ENCODE measurements around the gene NANOS3.
A peak's percentile ranks its signal among the peaks of the same experiment; 100 is the strongest.
"Not testable (repeated sequence)": the region's sequence is repeated elsewhere in the genome, so short reads cannot be mapped to it uniquely, and the experiment has no call there.

Gene NANOS3

GRCh38 chr19:13843104-13843921 is 33.6 kb upstream of the NANOS3 start:
- no peak for DNase-seq (ENCODE audit: low read depth in 2 of 2)

- DNase-seq (ENCODE audit: low read depth in 2 of 2) = no peak
Observed at GRCh38 chr19:13844130-13844631, 32.8 kb upstream of the NANOS3 start.

DNA sequence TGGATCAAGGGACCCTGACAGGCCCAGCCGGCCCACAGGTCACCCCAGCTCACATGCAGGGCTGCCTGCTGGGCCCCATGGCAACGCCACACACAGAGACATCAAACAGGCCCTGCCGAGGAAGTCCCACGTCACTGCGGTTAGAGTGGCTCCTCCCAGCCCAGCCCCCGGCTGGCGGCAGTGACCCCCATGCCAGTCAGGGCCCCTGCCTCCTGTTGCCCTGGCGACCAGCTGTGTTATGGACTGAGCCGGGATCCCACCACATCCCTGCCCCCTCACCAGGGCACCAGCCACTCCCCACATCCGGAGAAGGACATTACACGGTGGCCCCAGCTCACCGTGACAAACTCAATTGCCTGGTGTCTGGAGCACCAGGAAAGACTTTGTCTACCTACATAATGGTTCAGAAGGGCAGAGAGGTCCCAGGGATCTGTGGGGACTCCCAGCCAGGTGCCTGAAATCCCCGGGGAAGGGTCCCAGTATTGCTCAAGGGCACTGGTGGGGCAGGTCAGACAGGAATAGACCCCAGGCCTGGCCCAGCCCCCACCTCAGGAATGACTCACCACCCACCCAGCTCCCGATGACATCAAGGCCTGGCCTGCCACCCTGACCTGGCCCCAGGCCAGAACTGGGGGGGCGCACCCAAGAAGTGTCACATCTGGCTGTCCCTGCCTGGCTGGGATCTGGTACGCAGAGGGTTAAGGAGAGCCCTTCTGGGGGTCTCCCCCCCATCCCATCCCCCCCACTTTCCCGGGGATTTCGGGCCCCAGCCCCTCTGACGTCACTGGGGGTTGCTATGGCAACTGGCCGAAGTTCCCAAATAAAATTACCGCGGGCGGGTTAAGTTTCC is 30.2 kb upstream of the NANOS3 start:
- peak; percentile 75 to 80 for DNase-seq (ENCODE audit: low read depth in 2 of 2)

DNA sequence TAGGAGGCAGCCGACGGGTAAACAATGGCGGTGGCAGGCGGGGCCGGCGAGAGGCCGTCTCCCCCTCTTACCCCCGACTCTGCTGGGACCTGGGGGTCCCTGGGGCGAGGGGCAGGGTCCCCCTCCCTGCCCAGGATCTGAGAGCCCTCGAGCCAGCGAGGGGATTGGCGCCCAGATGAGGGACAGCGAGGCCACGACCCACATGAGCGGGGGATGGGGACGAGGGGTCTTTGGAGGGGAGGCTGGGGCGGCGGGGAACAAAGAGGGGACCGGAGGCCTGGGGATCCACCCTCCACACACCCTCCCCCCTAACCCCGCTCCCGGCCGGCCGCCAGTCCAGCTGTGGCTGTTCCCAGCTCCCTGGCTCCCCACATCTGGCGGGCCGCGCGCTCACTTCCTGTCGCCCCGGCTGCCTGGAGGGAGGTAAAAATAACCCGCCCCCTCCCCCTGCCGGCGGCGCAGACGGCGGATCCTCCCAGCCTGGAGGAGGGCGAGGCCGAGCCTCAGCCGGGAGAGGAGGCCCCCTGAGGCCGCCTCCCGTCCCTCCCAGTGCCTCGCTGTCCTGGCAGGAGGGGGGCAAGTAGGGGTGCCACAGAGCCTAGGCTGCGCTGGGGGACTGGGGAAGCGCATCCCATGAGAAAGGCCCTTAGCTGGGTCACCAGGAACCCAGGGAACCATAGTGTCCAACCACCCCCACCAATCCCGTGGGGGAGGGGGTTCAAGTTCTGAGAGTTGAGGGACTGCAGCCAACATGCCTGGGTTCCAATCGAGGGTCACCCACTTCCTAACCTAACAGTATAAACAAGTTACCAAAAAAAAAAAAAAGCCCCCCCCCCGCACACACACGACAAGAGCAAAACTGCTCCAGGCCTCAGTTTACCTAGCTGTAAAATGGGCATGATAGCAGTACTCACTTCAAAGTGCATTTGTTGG is 29.3 kb upstream of the NANOS3 start:
- peak in 1 of 2 donors; percentile 68 for DNase-seq (ENCODE audit: low read depth in 2 of 2)

DNA sequence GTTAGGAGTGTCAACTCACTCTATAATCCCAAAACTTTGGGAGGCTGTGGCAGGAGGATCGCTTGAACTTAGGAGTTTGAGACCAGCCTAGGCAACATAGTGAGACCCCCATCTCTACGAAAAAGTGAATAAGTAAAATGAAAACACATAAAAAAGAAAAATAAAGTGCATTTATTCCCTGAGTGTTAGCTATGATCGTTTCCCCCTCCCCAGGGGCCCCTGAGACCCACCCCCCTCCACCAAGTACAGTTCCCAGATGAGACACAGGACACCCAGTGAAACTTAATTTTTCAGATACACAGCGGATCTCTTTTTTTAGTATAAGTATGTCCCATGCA is 28.6 kb upstream of the NANOS3 start:
- no peak for DNase-seq (ENCODE audit: low read depth in 2 of 2)

DNA sequence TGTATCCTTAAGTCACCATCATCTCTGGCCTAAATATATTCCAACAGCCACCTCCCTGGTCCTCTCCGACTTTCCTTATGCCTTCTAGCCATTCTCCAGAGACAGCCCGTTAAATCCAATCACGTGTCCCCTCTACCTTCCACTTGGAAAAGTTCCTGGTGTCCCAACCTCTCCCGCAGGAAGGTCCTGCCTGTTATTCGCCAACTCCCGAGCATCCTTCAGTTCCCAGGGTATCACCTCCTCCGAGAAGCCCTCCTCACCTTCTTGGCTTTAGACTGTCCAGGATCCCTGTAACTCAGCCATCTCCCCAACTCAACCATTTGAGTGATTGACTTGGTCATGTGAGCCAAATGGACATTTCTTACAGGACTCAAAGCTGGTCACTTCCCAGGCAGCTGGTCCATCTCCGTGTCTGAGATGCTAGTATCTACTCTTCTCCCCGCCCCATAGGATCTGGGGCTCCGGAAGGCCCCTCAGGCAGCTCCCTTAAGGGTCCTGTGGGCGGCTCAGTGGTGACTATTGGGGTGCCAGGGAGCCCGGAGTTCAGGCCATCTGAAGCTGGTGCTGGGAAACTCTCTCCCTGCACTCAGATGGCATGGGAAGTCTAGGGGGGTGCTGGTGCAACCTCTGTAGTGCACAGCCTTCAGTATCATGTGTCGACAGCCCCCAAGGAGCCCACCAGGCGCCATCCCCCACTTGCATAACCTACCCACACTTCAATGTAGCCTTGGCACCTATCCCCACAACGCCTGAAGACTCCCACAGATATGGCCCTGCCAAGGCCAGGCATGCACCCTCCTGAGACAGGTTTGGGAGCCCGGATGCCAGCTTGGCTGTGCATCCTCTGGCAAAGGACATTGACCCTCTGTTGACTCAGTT is 27.9 kb upstream of the NANOS3 start:
- DNase-seq (ENCODE audit: low read depth in 2 of 2) = no peak

DNA sequence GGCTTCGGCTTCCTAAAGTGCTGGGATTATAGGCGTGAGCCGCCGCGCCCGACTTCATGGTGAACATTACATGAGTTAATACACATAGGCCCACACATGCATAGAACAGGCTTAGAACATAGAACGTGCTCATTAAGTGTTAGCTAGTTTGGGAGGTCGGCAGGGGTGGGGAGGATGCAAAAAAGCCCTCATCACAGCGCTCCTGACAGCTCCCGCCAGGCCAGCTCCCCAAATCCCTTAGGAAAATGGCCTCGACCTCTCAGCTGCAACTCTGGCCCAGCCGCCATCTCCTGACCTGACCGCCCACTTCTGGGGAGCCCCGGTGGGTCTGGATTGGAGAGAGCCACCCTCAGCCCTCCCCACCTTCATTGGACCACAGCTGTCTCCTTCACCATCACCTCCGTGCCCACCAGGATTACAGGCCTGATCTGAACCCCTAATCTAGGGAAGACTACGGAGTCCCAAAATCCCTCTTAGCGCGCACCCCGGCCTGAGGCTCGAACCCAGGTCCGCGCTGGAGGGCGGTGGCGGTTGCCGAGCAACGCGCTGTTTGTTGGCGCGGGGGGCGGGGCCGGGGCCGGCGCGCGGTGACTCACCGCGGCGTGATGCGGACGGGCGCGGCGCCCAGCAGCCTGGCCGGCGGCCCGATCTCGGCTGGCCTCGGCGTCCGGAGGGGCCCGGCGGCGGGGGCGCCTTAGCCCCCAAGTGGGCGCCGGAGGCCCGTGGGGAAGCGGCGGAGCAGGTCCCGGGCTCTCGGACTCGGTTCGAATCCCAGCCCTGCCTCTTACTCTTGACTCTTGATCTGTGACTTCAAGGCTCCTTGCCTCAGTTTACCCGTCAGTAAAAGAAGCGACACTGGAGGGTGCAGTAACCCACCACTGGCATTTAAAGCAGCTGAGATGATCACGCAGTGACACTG is 26.7 kb upstream of the NANOS3 start:
- peak in 1 of 2 donors; percentile 62 for DNase-seq (ENCODE audit: low read depth in 2 of 2)

DNA sequence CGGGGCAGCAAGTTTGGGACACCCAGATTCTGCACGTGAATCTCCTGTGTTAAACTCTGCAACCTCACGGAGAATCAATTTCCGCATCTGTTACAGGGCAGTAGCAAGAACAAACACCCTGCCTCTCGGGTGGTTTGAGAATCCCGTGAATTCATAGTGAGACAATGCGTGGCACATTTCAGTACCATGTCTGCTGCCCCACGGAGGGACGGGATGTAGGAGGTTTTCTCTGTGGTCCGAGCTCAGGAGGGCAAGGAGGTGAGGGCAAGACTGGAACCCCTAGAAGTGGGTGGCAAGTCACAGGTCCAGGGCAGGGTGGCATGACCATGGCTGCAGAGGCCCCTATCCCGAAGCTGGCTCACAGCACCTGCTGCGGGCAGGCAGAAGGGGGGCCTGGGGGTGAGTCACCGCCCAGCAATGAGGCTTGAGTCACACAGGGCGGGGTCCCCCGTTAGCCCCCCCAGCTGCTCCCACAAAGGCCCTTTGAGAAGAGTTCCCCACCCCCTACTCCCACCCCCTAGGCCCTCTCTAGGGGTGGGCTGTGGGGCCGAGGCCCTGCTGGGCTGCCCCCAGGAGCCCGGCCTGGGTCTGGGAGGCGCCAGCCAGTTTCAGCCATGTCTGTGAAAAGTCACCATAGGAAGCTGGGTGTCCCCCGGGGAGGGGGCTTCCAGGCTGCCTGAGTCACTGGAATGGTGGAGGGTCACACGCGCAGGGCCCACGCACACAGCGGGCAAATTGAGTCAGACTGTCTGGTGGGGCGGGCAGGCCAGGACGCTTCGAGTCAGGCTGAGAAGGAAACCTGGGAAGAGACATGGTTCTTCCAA is 25.8 kb upstream of the NANOS3 start:
- DNase-seq (ENCODE audit: low read depth in 2 of 2) = peak in 1 of 2 donors; percentile 56

DNA sequence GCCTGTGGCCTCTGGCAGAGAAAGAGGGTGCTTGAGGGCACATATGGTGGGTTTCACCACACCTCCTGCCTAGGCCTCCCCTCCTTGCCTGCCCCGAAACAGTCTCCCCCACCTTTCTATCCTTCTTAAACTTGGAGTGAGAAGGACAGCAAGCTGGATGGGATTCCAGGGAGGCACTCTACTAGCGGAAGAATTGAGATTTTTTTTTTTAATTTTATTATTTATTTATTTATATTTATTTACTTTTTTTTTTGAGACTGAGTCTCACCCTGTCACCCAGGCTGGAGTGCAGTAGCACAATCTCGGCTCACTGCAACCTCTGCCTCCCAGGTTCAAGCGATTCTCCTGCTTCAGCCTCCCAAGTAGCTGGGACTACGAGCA is 25.2 kb upstream of the NANOS3 start:
- DNase-seq (ENCODE audit: low read depth in 2 of 2) = not testable (repeated sequence)

GRCh38 chr19:13852171-13852707 is 24.7 kb upstream of the NANOS3 start:
- DNase-seq (ENCODE audit: low read depth in 2 of 2) = not testable (repeated sequence)

DNA sequence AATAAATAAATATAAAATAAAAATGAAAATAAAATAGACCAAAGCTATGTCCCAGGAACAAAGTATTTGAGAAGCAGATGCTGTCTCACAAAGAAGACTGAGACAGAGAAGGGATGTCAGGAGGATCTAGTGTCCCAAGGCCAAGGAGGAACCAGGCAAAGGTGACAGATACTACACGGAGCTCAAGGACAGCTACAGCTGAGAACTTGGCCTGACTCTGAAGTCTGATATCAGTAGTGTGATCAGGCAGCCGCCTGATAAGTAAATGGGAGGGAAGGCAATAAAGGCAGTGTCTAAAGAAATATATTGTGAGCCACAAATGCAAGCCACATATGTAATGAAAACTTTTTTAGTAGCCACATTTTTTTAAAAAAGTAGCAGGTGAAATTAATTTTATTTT is 20.4 kb upstream of the NANOS3 start:
- DNase-seq (ENCODE audit: low read depth in 2 of 2) = no peak

- DNase-seq (ENCODE audit: low read depth in 2 of 2) = no peak
Observed at GRCh38 chr19:13859361-13859880, 17.5 kb upstream of the NANOS3 start.

DNA sequence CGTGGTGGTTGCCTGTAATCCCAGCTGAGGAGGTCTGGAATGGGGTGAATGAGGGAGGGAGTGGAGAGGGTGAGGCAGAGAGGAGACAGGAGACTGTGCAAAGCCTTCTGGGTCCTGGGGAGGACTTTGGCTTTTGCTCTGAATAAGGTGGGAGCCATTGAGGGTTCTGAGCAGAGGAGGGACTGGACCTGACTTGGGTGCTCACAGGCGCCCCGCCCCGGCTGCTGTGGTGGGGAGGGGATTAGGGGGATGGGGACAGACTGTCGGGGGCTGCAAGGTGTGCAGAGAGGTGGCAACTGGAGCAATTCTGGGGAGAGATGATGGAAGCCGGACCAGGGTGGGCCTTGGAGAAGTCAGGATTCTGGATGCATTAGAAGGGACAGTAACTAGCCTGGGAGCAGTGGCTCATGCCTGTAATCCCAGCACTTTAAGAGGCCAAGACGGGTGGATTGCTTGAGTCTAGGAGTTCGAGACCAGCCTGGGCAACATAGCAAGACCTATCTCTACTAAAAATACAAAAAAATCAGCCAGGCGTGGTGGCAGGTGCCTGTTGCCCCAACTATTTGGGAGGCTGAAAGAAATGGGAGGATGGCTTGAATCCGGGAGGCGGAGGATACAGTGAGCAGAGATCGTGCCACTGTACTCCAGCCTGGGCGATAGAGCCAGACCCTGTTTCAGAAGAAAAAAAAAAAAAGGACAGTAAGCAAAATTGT is 16.1 kb upstream of the NANOS3 start:
- DNase-seq (ENCODE audit: low read depth in 2 of 2) = no peak

DNA sequence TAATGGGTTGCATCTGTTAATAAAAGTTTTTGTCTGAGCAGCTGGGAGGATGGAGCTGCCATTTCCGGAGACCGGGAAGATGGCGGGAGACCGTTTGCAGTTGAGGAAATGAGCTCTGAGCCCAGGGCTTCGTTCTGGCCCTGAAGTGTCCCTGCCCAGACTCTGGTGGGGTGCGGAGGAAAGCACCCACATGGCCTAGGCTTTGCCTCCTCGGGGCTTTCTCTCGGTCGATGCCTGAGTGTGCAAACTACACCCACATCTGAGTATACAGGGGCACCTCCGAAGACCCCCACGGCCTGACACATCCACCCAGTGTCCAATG is 15.6 kb upstream of the NANOS3 start:
- DNase-seq (ENCODE audit: low read depth in 2 of 2) = no peak

DNA sequence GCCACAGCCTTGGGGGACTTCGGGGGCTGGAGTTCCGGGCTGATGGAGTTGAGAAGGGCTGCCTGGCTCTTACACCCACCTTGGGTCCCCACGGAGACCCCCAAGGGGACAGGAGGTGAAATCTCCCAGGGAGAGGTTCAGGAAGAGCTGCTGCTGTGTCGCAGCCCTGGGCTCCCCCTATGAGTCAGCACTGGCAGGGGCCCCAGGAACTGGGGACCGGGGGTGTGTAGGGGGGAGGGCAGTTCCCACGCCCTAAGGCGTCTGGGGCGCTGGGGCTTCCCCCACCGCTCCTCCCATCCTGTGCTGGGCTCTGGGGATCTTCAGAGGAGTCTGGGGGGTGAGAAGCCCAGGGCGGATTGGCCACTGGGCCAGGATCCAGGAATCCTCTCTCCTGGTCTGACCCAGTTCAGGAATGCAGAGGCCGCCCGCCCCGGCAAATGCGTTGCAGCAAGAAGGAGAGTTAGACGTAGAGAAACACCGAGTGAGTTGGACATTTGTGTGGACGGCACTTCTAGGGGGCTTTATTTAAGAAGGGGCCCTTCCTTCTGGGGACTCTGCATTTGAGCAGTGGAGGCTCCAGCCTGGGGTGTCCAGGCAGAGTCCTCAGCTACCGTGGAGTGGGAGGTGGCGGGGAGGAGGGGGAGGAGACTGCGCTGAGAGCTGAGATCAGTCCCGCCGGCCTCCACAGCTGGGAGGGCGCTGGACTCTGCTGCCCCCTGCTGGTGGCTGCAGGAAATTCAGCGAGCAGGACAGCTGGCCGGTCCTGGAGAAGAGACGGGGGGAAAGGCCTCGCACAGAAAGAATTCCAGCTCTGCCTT is 15.0 kb upstream of the NANOS3 start:
- peak; percentile 82 to 85 for DNase-seq (ENCODE audit: low read depth in 2 of 2)

DNA sequence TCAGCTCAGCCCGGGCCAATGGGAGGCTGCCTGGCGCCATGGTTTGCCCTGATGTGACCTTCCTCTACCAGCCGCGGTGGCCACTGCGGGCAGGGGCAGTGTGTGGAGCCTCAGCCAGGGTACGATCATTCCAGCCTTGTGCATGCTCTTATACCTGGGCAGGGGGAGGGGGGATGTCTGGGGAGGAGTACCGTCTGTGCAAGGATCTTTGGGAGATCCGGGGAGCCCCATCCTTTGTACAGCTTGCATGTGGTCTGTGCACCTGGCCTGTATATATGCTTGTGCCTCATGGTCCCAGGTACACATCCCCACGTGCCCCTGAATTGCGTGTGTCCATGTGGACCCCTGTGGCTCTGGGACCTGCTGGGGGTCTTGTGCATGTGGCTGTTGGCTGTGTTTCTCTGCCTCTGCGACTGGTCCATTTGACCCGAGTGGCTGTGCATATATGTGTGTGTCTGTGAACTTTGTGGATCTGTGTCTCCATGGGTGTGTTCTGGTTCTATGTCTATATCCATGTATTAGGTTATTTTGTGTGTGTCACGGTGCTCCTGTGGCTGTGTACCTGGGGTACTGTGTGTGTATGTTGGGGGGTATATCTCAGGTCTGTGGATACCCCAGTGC is 12.8 kb upstream of the NANOS3 start:
- no peak for DNase-seq (ENCODE audit: low read depth in 2 of 2)
